Measurements from ENCODE around the gene NRL. TPM values are rescaled to one million over a fixed set of nuclear protein-coding genes. Genes with fewer than 3 reads are reported as not detected.
A peak's percentile ranks its signal among the peaks of the same experiment; 100 is the strongest.

The NRL gene
- total and polyA plus RNA-seq, 9 of the 15 experiments (the other 6 are each of a cell fraction or from before 2014, with no cell fraction given): 0.07 to 2.7 (median 1.4) TPM; not detected in 1

DNA sequence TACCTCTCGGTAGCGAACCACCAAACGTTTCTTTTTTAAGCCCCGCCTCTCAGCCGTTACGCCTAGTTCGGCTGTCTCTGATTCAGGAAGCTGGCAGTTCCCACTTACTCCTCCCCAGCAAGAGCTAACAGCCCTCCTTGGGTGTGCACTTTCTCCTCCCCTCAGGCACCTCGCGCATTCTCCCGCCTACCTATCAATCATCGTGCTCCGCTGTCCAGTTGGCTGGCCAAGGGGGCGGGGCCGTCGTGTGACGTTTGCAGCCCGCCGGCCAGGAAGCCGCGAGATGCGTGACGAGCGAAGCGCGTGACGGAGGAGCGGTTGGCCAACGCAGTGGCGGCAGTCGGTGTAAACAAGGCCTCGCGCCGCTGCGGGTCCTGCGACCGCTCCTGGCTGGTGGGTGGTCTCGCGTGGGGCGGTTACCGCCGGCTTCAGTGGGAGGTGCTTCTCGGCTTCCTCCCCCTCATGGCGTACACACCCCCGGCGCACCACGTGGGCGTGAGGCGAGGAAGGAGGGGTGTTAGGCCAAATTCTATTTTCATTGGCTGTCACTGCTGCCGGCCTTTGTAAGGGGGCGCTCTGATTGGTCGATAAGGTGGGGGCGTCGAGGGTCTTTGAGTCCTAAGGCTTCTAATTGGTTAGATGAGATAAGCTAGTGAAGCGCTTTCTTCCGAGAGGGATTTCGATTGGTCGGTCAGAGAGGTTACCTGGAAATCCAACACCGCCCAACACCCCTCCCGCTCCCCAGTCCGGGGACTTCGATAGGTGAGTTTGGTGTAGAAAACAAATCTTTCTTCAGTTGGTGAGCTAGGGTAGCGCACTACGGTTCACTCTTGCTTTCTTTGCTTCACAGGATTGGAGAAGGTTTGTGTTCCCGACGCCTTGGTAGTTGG is at the start of gene NRL, which contains the start of gene DCAF11 (continued):
- TF ChIP-seq ZNF347 (CRISPR knock-in tag; IDR thresholded peaks at IDR 0.05; ENCODE audit: low read depth) (no peak), ZNF23 (CRISPR knock-in tag; IDR thresholded peaks at IDR 0.05) (no peak), HDGF (IDR thresholded peaks at IDR 0.05) (no peak), SP1 (CRISPR knock-in tag; IDR thresholded peaks at IDR 0.05) (peak; percentile 99), ZNF124 (CRISPR knock-in tag; IDR thresholded peaks at IDR 0.05) (no peak), MCM5 (IDR thresholded peaks at IDR 0.05; ENCODE audit: low read depth) (no peak)
- TF ChIP-seq, protein P1, sequence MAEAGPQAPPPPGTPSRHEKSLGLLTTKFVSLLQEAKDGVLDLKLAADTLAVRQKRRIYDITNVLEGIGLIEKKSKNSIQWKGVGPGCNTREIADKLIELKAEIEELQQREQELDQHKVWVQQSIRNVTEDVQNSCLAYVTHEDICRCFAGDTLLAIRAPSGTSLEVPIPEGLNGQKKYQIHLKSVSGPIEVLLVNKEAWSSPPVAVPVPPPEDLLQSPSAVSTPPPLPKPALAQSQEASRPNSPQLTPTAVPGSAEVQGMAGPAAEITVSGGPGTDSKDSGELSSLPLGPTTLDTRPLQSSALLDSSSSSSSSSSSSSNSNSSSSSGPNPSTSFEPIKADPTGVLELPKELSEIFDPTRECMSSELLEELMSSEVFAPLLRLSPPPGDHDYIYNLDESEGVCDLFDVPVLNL (CRISPR knock-in tag; IDR thresholded peaks at IDR 0.05; ENCODE audit: low read depth): no peak
- TF ChIP-seq, protein P2, sequence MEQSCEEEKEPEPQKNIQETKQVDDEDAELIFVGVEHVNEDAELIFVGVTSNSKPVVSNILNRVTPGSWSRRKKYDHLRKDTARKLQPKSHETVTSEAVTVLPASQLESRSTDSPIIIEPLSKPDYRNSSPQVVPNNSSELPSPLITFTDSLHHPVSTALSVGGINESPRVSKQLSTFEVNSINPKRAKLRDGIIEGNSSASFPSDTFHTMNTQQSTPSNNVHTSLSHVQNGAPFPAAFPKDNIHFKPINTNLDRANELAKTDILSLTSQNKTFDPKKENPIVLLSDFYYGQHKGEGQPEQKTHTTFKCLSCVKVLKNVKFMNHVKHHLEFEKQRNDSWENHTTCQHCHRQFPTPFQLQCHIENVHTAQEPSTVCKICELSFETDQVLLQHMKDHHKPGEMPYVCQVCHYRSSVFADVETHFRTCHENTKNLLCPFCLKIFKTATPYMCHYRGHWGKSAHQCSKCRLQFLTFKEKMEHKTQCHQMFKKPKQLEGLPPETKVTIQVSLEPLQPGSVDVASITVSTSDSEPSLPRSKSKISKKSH (CRISPR knock-in tag; IDR thresholded peaks at IDR 0.05): no peak
- TF ChIP-seq, protein P3, sequence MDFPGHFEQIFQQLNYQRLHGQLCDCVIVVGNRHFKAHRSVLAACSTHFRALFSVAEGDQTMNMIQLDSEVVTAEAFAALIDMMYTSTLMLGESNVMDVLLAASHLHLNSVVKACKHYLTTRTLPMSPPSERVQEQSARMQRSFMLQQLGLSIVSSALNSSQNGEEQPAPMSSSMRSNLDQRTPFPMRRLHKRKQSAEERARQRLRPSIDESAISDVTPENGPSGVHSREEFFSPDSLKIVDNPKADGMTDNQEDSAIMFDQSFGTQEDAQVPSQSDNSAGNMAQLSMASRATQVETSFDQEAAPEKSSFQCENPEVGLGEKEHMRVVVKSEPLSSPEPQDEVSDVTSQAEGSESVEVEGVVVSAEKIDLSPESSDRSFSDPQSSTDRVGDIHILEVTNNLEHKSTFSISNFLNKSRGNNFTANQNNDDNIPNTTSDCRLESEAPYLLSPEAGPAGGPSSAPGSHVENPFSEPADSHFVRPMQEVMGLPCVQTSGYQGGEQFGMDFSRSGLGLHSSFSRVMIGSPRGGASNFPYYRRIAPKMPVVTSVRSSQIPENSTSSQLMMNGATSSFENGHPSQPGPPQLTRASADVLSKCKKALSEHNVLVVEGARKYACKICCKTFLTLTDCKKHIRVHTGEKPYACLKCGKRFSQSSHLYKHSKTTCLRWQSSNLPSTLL (IDR thresholded peaks at IDR 0.05): no peak
- TF ChIP-seq, protein P4, sequence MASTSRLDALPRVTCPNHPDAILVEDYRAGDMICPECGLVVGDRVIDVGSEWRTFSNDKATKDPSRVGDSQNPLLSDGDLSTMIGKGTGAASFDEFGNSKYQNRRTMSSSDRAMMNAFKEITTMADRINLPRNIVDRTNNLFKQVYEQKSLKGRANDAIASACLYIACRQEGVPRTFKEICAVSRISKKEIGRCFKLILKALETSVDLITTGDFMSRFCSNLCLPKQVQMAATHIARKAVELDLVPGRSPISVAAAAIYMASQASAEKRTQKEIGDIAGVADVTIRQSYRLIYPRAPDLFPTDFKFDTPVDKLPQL (IDR thresholded peaks at IDR 0.05; ENCODE audit: extremely low read depth, insufficient read length): no peak
- TF ChIP-seq, protein P5, sequence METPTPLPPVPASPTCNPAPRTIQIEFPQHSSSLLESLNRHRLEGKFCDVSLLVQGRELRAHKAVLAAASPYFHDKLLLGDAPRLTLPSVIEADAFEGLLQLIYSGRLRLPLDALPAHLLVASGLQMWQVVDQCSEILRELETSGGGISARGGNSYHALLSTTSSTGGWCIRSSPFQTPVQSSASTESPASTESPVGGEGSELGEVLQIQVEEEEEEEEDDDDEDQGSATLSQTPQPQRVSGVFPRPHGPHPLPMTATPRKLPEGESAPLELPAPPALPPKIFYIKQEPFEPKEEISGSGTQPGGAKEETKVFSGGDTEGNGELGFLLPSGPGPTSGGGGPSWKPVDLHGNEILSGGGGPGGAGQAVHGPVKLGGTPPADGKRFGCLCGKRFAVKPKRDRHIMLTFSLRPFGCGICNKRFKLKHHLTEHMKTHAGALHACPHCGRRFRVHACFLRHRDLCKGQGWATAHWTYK (CRISPR knock-in tag; IDR thresholded peaks at IDR 0.05): no peak
- TF ChIP-seq, protein P6, sequence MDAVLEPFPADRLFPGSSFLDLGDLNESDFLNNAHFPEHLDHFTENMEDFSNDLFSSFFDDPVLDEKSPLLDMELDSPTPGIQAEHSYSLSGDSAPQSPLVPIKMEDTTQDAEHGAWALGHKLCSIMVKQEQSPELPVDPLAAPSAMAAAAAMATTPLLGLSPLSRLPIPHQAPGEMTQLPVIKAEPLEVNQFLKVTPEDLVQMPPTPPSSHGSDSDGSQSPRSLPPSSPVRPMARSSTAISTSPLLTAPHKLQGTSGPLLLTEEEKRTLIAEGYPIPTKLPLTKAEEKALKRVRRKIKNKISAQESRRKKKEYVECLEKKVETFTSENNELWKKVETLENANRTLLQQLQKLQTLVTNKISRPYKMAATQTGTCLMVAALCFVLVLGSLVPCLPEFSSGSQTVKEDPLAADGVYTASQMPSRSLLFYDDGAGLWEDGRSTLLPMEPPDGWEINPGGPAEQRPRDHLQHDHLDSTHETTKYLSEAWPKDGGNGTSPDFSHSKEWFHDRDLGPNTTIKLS (IDR thresholded peaks at IDR 0.05; ENCODE audit: borderline replicate concordance, low read depth): peak; percentile 79
- TF ChIP-seq, protein P7, sequence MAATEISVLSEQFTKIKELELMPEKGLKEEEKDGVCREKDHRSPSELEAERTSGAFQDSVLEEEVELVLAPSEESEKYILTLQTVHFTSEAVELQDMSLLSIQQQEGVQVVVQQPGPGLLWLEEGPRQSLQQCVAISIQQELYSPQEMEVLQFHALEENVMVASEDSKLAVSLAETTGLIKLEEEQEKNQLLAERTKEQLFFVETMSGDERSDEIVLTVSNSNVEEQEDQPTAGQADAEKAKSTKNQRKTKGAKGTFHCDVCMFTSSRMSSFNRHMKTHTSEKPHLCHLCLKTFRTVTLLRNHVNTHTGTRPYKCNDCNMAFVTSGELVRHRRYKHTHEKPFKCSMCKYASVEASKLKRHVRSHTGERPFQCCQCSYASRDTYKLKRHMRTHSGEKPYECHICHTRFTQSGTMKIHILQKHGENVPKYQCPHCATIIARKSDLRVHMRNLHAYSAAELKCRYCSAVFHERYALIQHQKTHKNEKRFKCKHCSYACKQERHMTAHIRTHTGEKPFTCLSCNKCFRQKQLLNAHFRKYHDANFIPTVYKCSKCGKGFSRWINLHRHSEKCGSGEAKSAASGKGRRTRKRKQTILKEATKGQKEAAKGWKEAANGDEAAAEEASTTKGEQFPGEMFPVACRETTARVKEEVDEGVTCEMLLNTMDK (IDR thresholded peaks at IDR 0.05; ENCODE audit: borderline replicate concordance, insufficient read depth, low read depth, low read length, poor library complexity, severe bottlenecking): no peak
- TF ChIP-seq, protein P8, sequence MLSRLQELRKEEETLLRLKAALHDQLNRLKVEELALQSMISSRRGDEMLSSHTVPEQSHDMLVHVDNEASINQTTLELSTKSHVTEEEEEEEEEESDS (CRISPR knock-in tag; IDR thresholded peaks at IDR 0.05): no peak
